ENCODE data around the gene FZD4.

DNA sequence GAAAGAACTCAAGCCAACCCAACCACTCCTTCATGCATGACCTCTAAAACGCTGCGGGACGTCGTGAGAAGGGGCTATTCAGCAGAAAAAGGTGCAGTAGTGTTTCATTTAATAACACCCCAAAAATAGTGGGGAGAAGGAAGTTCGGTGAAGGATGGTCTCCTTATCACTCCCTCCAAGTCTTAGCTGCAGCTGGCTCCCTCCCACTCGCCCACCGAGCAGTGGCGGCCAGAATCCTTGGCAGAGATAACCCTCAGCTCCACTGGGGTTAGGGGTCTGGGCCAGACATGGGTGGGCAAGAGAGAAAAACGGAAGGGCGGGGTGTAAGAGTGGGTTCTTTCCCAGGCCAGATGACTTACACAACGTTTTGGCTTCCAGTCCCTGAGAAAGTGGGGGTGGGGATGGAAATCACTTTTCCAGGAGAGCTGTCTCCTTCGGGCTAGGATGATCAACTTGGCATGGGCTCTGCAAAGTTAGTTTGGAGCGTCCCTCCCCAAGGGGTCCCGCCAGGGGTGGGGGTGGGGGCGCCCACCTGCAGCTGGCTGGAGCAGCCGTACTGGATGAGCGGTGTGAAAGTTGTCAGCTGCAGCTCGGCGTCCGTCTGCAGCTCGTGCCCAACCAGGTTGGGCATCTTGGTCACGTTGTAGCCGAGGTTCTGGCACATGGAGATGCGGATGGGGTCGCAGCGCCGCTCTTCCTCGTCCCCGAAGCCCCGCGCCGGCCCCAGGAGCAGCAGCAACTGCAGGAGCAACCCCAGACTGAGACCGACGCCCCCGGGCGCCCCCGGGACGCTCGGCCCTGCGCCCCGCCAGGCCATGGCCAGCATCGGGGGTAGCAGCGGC lies 705 bp downstream of the FZD4 start:
- TF ChIP-seq, protein P1, sequence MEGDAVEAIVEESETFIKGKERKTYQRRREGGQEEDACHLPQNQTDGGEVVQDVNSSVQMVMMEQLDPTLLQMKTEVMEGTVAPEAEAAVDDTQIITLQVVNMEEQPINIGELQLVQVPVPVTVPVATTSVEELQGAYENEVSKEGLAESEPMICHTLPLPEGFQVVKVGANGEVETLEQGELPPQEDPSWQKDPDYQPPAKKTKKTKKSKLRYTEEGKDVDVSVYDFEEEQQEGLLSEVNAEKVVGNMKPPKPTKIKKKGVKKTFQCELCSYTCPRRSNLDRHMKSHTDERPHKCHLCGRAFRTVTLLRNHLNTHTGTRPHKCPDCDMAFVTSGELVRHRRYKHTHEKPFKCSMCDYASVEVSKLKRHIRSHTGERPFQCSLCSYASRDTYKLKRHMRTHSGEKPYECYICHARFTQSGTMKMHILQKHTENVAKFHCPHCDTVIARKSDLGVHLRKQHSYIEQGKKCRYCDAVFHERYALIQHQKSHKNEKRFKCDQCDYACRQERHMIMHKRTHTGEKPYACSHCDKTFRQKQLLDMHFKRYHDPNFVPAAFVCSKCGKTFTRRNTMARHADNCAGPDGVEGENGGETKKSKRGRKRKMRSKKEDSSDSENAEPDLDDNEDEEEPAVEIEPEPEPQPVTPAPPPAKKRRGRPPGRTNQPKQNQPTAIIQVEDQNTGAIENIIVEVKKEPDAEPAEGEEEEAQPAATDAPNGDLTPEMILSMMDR (IDR thresholded peaks at IDR 0.05; ENCODE audit: poor library complexity) = no peak
- no peak for TF ChIP-seq EZH2phosphoT487 (IDR thresholded peaks at IDR 0.05; ENCODE audit: low read depth, severe bottlenecking, unreplicated experiment)
